Measurements from ENCODE around the gene MMP19. TPM values are rescaled to one million over a fixed set of nuclear protein-coding genes. Genes with fewer than 3 reads are reported as not detected.
A peak's percentile ranks its signal among the peaks of the same experiment; 100 is the strongest.

The MMP19 gene, protein sequence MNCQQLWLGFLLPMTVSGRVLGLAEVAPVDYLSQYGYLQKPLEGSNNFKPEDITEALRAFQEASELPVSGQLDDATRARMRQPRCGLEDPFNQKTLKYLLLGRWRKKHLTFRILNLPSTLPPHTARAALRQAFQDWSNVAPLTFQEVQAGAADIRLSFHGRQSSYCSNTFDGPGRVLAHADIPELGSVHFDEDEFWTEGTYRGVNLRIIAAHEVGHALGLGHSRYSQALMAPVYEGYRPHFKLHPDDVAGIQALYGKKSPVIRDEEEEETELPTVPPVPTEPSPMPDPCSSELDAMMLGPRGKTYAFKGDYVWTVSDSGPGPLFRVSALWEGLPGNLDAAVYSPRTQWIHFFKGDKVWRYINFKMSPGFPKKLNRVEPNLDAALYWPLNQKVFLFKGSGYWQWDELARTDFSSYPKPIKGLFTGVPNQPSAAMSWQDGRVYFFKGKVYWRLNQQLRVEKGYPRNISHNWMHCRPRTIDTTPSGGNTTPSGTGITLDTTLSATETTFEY
- 14.3 and 15.1 TPM in 2 replicates for total RNA-seq
- long read RNA-seq, transcript MMP19-201 (9 exons, 2,229 nt): major isoform, 14 of 21 reads
- long read RNA-seq, partial matches to known transcripts: 5 of 21 reads
- long read RNA-seq, other reads (novel, unspliced or antisense): 2 of 21 reads

DNA sequence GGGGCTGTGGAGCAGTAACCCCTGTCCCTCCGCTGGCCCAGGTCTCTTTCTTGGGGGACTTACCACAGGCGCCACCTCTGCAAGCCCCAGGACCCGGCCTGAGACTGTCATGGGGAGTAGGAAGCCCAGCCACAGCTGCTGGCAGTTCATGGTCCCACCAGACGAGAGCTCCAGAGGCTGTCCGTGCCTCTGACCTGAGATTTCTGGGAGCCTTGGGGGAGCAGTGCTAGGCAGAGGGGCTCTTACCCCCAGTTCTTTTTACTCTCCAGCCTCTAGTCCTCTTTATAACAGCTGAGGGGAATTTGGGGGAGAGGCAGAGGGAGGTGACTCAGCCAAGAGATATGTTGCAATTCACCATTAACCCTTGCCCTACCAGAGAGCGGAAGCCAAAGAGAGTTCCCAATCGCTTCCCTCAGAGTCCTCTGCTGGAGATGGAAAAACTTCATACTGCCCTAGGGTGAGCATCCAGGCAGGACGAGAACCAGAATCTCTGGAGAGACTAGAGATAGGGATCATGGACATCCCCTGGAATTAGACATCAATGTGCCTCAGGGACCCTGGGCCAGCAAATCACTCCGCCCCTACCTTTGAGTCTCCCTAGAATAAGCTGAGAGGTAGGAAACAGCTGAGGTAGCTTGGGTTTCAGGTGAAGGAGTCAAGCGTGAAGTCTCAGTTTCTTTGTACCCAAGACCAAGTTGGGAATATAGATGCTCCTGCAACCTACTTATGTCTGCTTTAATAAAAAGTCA, at the start of gene MMP19:
Gene MMP19 (minus strand): TSS at position 256 of the 749 bp plus-strand sequence. CDS start 106 bp downstream, at position 150.
- Mint-ChIP-seq H3K27ac (ENCODE audit: unreplicated experiment) (peak within 1 kb of the TSS; percentile 83), H3K4me3 (ENCODE audit: unreplicated experiment) (peak within 1 kb of the TSS; percentile 71), H3K27me3 (ENCODE audit: unreplicated experiment) (no peaks in the 10 kb centered on the region), H3K9me3 (ENCODE audit: unreplicated experiment) (no peaks in the 10 kb centered on the region), H3K36me3 (ENCODE audit: unreplicated experiment) (no peaks in the 10 kb centered on the region), H3K4me1 (ENCODE audit: unreplicated experiment) (peaks cover 48% of the 10 kb centered on the region)
- DNase-seq (ENCODE audit: extremely low spot score, unreplicated experiment): no peak
- TF ChIP-seq, protein P1, sequence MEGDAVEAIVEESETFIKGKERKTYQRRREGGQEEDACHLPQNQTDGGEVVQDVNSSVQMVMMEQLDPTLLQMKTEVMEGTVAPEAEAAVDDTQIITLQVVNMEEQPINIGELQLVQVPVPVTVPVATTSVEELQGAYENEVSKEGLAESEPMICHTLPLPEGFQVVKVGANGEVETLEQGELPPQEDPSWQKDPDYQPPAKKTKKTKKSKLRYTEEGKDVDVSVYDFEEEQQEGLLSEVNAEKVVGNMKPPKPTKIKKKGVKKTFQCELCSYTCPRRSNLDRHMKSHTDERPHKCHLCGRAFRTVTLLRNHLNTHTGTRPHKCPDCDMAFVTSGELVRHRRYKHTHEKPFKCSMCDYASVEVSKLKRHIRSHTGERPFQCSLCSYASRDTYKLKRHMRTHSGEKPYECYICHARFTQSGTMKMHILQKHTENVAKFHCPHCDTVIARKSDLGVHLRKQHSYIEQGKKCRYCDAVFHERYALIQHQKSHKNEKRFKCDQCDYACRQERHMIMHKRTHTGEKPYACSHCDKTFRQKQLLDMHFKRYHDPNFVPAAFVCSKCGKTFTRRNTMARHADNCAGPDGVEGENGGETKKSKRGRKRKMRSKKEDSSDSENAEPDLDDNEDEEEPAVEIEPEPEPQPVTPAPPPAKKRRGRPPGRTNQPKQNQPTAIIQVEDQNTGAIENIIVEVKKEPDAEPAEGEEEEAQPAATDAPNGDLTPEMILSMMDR (IDR thresholded peaks at IDR 0.05): no peak

DNA sequence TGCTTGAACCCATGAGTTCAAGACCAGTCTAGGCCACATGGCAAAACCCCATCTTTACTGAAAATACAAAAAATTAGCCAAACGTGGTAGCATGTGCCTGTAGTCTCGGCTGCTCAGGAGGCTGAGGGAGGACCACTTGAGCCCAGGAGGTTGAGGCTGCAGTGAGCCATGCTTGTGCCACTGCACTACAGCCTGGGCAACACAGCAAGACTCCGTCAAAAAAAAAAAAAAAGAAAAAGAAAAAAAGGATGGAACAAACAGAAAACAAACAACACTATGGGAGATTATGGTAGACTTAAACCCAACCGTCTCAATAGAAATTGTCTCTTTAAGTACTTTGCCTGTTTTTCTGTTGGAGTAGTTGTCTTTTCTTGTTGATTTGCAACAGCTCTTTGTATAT, 48.6 kb upstream of the MMP19 start:
- TF ChIP-seq, protein P1 (IDR thresholded peaks at IDR 0.05): no peak
- Mint-ChIP-seq H3K9me3 (ENCODE audit: unreplicated experiment) (no peaks in the 10 kb centered on the region), H3K4me1 (ENCODE audit: unreplicated experiment) (no peaks in the 10 kb centered on the region), H3K4me3 (ENCODE audit: unreplicated experiment) (no peak overlapping the region), H3K27me3 (ENCODE audit: unreplicated experiment) (no peaks in the 10 kb centered on the region), H3K27ac (ENCODE audit: unreplicated experiment) (no peak overlapping the region), H3K36me3 (ENCODE audit: unreplicated experiment) (no peaks in the 10 kb centered on the region)
- no peak for DNase-seq (ENCODE audit: extremely low spot score, unreplicated experiment)

DNA sequence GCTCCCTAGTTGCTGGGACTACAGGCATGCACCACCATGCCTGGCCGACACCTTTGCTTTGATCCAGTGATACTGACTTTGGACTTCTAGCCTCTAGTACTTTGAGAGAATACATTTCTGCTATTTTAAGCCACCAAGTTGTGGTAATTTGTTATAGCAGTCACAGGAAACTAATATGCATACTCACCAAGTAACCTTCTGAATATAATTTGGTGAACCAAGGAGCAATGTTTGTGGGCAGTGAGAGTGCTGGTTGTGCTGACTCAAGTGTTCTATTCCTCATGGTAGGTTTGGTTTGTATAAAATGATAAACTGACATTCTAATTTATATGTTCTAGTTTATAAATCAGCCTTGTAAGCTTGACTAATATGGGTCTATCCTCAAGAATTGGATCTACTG, 42.4 kb upstream of the MMP19 start:
- TF ChIP-seq, protein P1 (IDR thresholded peaks at IDR 0.05): no peak
- Mint-ChIP-seq H3K27ac (ENCODE audit: unreplicated experiment) (no peak overlapping the region), H3K27me3 (ENCODE audit: unreplicated experiment) (no peaks in the 10 kb centered on the region), H3K4me1 (ENCODE audit: unreplicated experiment) (peaks cover 5% of the 10 kb centered on the region), H3K4me3 (ENCODE audit: unreplicated experiment) (no peak overlapping the region), H3K9me3 (ENCODE audit: unreplicated experiment) (no peaks in the 10 kb centered on the region), H3K36me3 (ENCODE audit: unreplicated experiment) (no peaks in the 10 kb centered on the region)
- DNase-seq (ENCODE audit: extremely low spot score, unreplicated experiment): no peak

DNA sequence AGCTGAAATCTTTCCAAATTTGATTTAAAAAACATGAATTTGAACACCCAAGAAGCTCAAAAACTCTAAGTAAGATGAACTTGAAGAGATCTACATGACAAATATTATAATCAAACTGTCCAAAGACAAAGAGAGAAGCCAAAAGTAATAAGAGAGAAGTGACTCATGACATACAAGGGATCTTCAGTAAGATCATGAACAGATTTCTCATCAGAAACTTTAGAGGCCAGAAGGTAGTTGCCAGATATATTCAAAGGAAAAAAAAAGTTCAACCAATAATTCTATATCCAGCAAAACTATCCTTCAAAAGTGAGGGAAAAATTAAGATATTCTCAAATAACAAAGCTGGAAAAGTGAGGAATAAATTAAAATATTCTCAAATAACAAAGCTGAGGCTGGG, 35.1 kb upstream of the MMP19 start:
- no peaks in the 10 kb centered on the region for H3K27me3 Mint-ChIP-seq (ENCODE audit: unreplicated experiment)
- H3K4me3 Mint-ChIP-seq (ENCODE audit: unreplicated experiment): no peak overlapping the region
- no peak for DNase-seq (ENCODE audit: extremely low spot score, unreplicated experiment)
- peaks cover 5% of the 10 kb centered on the region for H3K4me1 Mint-ChIP-seq (ENCODE audit: unreplicated experiment)
- peaks cover 6% of the 10 kb centered on the region for H3K36me3 Mint-ChIP-seq (ENCODE audit: unreplicated experiment)
- H3K9me3 Mint-ChIP-seq (ENCODE audit: unreplicated experiment): peaks cover 9% of the 10 kb centered on the region
- H3K27ac Mint-ChIP-seq (ENCODE audit: unreplicated experiment): no peak overlapping the region
- TF ChIP-seq, protein P1 (IDR thresholded peaks at IDR 0.05): no peak

Data from osteocyte (in vitro differentiated cells).